ENCODE data around the gene LHFPL2.

The LHFPL2 gene

DNA sequence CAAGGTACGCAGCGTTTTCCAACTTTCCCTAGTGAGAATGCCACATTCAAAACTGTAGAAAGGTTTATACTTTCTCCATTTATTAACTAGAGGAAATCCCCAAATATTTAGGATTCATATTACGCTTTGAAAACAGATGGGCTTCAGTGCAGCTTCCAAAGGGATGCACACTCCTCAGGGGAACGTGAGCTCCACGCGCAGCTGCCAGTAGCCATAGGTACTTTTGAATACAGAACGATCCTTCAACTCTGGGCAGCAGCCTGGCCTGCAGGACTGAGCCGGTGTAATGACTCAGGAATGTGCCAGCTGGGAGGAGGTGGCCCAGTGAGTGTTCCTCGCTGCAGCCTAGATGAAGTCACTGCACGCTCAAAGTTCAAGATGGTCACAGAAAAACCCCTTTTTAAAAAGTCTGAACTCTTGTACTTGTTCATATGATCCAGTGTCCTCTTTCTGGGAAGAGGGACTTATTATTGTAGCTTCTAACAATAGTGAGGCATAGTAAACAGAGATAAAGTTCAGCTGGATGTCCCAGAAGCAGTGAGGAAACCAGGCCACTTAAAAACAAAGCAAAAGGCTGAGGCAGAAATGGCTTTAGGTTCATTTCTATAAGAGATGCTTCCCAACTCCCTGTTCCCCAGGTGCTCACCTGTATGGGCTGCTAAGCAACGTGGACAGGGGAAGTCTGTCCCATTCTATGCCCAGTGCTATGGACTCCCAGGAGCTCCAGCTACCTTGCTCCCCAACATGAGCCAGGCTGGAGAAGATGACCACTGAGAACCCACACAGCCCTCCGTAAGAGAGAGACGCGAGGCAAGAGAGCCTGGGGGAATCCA is 130.0 kb downstream of the LHFPL2 start:
- no peaks in the 10 kb centered on the region for H3K36me3 ChIP-seq
- H3K27me3 ChIP-seq: no peaks in the 10 kb centered on the region
- H3K27ac ChIP-seq: no peak overlapping the region
- H3K9me3 ChIP-seq: no peaks in the 10 kb centered on the region
- H3K4me3 ChIP-seq (ENCODE audit: low read depth in 1 of 2, low read length in 1 of 2): no peak overlapping the region
- no peak for TF ChIP-seq CTCF (IDR thresholded peaks at IDR 0.05)
- no peaks in the 10 kb centered on the region for H3K4me1 ChIP-seq (ENCODE audit: control insufficient read depth in 1 of 2, insufficient read depth in 1 of 2, low read depth in 1 of 2, low read length in 1 of 2)

DNA sequence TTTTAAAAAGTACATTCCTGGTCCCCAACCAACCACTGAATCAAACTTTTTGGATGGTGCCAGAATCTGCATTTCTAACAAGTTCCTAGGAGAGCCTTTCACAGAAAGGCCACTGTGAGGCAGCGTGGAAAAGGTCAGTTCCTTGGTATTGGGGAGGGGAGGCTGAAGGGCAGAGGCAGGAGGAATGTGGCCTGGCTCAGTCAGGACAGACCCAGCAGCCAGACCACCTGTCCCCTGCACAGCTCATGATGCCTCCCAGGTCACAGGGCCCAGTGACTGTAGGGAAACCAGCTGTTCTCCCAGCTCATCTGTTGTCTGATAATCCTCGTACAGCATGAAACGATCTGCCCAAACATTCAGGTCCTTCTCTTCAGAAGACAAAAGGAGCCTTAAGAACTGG is 132.9 kb downstream of the LHFPL2 start:
- no peak overlapping the region for H3K27ac ChIP-seq
- no peak overlapping the region for H3K4me3 ChIP-seq (ENCODE audit: low read depth in 1 of 2, low read length in 1 of 2)
- no peaks in the 10 kb centered on the region for H3K36me3 ChIP-seq
- H3K9me3 ChIP-seq: no peaks in the 10 kb centered on the region
- H3K27me3 ChIP-seq: no peaks in the 10 kb centered on the region
- H3K4me1 ChIP-seq (ENCODE audit: control insufficient read depth in 1 of 2, insufficient read depth in 1 of 2, low read depth in 1 of 2, low read length in 1 of 2): peaks cover 12 to 13% of the 10 kb centered on the region in 2 experiments
- no peak for TF ChIP-seq CTCF (IDR thresholded peaks at IDR 0.05)

DNA sequence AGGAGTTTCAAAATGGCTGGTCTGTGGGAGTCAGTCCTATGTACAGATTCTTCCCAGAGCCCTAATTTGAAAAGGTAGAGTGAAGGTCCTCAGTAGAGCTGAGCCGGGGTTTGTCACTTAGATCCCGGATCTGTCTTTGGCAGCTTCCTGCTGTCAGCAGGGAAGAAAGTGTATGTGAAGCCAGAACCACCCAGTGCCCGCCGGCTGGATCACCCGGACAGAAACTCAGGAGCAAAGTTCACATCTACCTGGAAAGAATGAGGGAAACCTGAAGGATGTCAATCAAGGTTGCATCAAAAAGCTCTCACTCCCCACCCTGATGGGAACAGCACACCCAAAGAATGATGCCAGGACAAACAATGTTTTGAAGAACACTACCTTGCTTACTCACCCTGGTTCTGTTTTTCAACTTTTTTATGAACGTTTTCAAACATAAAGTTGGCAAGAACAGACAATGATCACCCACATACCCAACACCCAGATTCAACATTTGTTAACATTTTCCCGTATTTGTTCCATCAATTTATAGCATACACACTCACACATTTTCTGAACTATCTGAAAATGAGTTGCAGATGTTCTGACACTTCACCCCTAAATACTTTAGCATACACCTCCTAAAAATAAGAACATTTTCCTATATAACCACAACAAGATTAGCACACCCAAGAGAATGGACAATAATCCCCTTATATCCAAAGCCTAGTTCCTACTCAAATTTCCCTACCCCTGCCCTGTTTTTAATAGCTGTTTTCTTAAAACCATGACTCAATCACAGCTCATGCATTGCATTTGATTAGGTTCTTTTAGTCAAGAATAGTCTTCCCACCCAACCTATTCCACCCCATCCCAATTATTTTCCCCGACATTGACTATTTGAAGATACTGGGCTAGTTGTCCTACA is 133.9 kb downstream of the LHFPL2 start:
- H3K4me1 ChIP-seq (ENCODE audit: control insufficient read depth in 1 of 2, insufficient read depth in 1 of 2, low read depth in 1 of 2, low read length in 1 of 2): peaks cover 21 to 22% of the 10 kb centered on the region in 2 experiments
- H3K36me3 ChIP-seq: no peaks in the 10 kb centered on the region
- no peak for TF ChIP-seq CTCF (IDR thresholded peaks at IDR 0.05)
- H3K9me3 ChIP-seq: no peaks in the 10 kb centered on the region
- H3K4me3 ChIP-seq (ENCODE audit: low read depth in 1 of 2, low read length in 1 of 2): no peak overlapping the region
- H3K27ac ChIP-seq: no peak overlapping the region
- no peaks in the 10 kb centered on the region for H3K27me3 ChIP-seq

DNA sequence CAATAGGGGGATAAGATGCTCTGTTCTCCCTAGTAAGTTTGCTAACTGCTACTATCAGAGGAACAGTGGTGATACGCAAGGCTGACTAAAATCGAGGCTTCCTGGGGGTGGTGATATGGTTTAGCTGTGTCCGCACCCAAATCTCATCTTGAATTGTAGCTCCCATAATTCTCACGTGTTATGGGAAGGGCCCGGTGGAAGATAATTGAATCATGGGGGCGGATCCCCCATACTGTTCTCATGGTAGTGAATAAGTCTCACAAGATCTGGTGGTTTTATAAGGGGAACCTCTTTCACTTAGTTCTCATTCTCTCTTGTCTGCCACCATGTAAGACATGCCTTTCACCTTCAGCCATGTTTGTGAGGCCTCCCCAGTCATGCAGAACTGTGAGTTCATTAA is 135.1 kb downstream of the LHFPL2 start:
- H3K36me3 ChIP-seq: no peaks in the 10 kb centered on the region
- H3K4me1 ChIP-seq (ENCODE audit: control insufficient read depth in 1 of 2, insufficient read depth in 1 of 2, low read depth in 1 of 2, low read length in 1 of 2): peaks cover 27 to 31% of the 10 kb centered on the region in 2 experiments
- TF ChIP-seq CTCF (IDR thresholded peaks at IDR 0.05): no peak
- H3K27ac ChIP-seq: no peak overlapping the region
- no peaks in the 10 kb centered on the region for H3K27me3 ChIP-seq
- H3K4me3 ChIP-seq (ENCODE audit: low read depth in 1 of 2, low read length in 1 of 2): no peak overlapping the region
- H3K9me3 ChIP-seq: no peaks in the 10 kb centered on the region

GRCh38 chr5:78512435-78512834 is 136.1 kb downstream of the LHFPL2 start:
- no peak overlapping the region for H3K4me3 ChIP-seq (ENCODE audit: low read depth in 1 of 2, low read length in 1 of 2)
- H3K4me1 ChIP-seq (ENCODE audit: control insufficient read depth in 1 of 2, insufficient read depth in 1 of 2, low read depth in 1 of 2, low read length in 1 of 2): peaks cover 27 to 31% of the 10 kb centered on the region in 2 experiments
- TF ChIP-seq CTCF (IDR thresholded peaks at IDR 0.05): no peak
- no peaks in the 10 kb centered on the region for H3K9me3 ChIP-seq
- no peaks in the 10 kb centered on the region for H3K36me3 ChIP-seq
- no peaks in the 10 kb centered on the region for H3K27me3 ChIP-seq
- H3K27ac ChIP-seq: no peak overlapping the region
